Measurements from ENCODE around the gene STARD13. TPM values are rescaled to one million over a fixed set of nuclear protein-coding genes. Genes with fewer than 3 reads are reported as not detected.
A peak's percentile ranks its signal among the peaks of the same experiment; 100 is the strongest.

STARD13 gene
- total RNA-seq, 1 donor from 2014 or later, result 37.6 TPM

GRCh38 chr13:33232883-33233282 is 52.7 kb downstream of the STARD13 start:
- no peak for DNase-seq (ENCODE audit: low spot score)
- no peak for TF ChIP-seq CTCF (IDR thresholded peaks at IDR 0.05)
- H3K4me1 Mint-ChIP-seq (ENCODE audit: low read depth), result peaks cover 72% of the 10 kb centered on the region
- peaks cover 20% of the 10 kb centered on the region for H3K36me3 Mint-ChIP-seq (ENCODE audit: low read depth)
- H3K27me3 Mint-ChIP-seq (ENCODE audit: low read depth), result no peaks in the 10 kb centered on the region
- H3K9me3 Mint-ChIP-seq (ENCODE audit: low read depth), result peaks cover 8% of the 10 kb centered on the region
- no peak overlapping the region for H3K4me3 Mint-ChIP-seq (ENCODE audit: unreplicated experiment)
- peak overlapping the region; percentile 23 for H3K27ac Mint-ChIP-seq (ENCODE audit: unreplicated experiment)

- Mint-ChIP-seq H3K4me3 (ENCODE audit: unreplicated experiment) (no peak overlapping the region), H3K27me3 (ENCODE audit: low read depth) (no peaks in the 10 kb centered on the region), H3K4me1 (ENCODE audit: low read depth) (peaks cover 72% of the 10 kb centered on the region), H3K27ac (ENCODE audit: unreplicated experiment) (no peak overlapping the region), H3K9me3 (ENCODE audit: low read depth) (peaks cover 5% of the 10 kb centered on the region), H3K36me3 (ENCODE audit: low read depth) (peaks cover 15% of the 10 kb centered on the region)
- TF ChIP-seq CTCF (IDR thresholded peaks at IDR 0.05), result no peak
- no peak for DNase-seq (ENCODE audit: low spot score)
These were observed 54.2 kb downstream of the STARD13 start for GRCh38 chr13:33231339-33231738.

GRCh38 chr13:33230178-33230881 is 55.2 kb downstream of the STARD13 start:
- no peak overlapping the region for H3K4me3 Mint-ChIP-seq (ENCODE audit: unreplicated experiment)
- peaks cover 5% of the 10 kb centered on the region for H3K9me3 Mint-ChIP-seq (ENCODE audit: low read depth)
- peaks cover 15% of the 10 kb centered on the region for H3K36me3 Mint-ChIP-seq (ENCODE audit: low read depth)
- H3K27ac Mint-ChIP-seq (ENCODE audit: unreplicated experiment), result peak overlapping the region; percentile 89
- peaks cover 68% of the 10 kb centered on the region for H3K4me1 Mint-ChIP-seq (ENCODE audit: low read depth)
- no peaks in the 10 kb centered on the region for H3K27me3 Mint-ChIP-seq (ENCODE audit: low read depth)
- no peak for TF ChIP-seq CTCF (IDR thresholded peaks at IDR 0.05)
- DNase-seq (ENCODE audit: low spot score), result no peak

- Mint-ChIP-seq H3K27ac (ENCODE audit: unreplicated experiment) (peak overlapping the region; percentile 89), H3K4me1 (ENCODE audit: low read depth) (peaks cover 67% of the 10 kb centered on the region), H3K9me3 (ENCODE audit: low read depth) (peaks cover 6% of the 10 kb centered on the region), H3K27me3 (ENCODE audit: low read depth) (no peaks in the 10 kb centered on the region), H3K36me3 (ENCODE audit: low read depth) (peaks cover 15% of the 10 kb centered on the region), H3K4me3 (ENCODE audit: unreplicated experiment) (peak overlapping the region; percentile 14)
- TF ChIP-seq CTCF (IDR thresholded peaks at IDR 0.05), result no peak
- no peak for DNase-seq (ENCODE audit: low spot score)
These were observed 55.9 kb downstream of the STARD13 start for GRCh38 chr13:33229446-33230177.

GRCh38 chr13:33228648-33229445 is 56.7 kb downstream of the STARD13 start:
- peak; percentile 98 for TF ChIP-seq CTCF (IDR thresholded peaks at IDR 0.05)
- peaks cover 63% of the 10 kb centered on the region for H3K4me1 Mint-ChIP-seq (ENCODE audit: low read depth)
- H3K27me3 Mint-ChIP-seq (ENCODE audit: low read depth), result no peaks in the 10 kb centered on the region
- H3K4me3 Mint-ChIP-seq (ENCODE audit: unreplicated experiment), result peak overlapping the region; percentile 14
- H3K36me3 Mint-ChIP-seq (ENCODE audit: low read depth), result peaks cover 14% of the 10 kb centered on the region
- peak overlapping the region; percentile 89 for H3K27ac Mint-ChIP-seq (ENCODE audit: unreplicated experiment)
- peaks cover 10% of the 10 kb centered on the region for H3K9me3 Mint-ChIP-seq (ENCODE audit: low read depth)
- no peak for DNase-seq (ENCODE audit: low spot score)

Data from chondrocyte (in vitro differentiated cells).